Measurements from ENCODE around the gene KRT79.

Gene KRT79

GRCh38 chr12:52874573-52875435 is 40.7 kb upstream of the KRT79 start:
- peaks cover 26% of the 10 kb centered on the region for H3K4me1 ChIP-seq (ENCODE audit: insufficient read depth, insufficient read length)
- DNase-seq (ENCODE audit: low read depth, low spot score), result no peak
- H3K27me3 ChIP-seq (ENCODE audit: insufficient read depth, insufficient read length), result peaks cover 12% of the 10 kb centered on the region
- peak overlapping the region; percentile 33 for H3K4me3 ChIP-seq (ENCODE audit: insufficient read length, low read depth)
- no peaks in the 10 kb centered on the region for H3K9me3 ChIP-seq (ENCODE audit: insufficient read depth, low read length)
- H3K36me3 ChIP-seq (ENCODE audit: insufficient read depth, insufficient read length, low read length), result no peaks in the 10 kb centered on the region
- TF ChIP-seq ZNF274 (IDR thresholded peaks at IDR 0.05; ENCODE audit: low read depth, low read length) (no peak), YY1 (IDR thresholded peaks at IDR 0.05; ENCODE audit: insufficient read depth, insufficient read length) (no peak), SUZ12 (IDR thresholded peaks at IDR 0.05; ENCODE audit: extremely low read depth, insufficient read depth, insufficient read length) (no peak)
- peak overlapping the region; percentile 65 for H3K9ac ChIP-seq (ENCODE audit: insufficient read length, low read depth)

- H3K27me3 ChIP-seq (ENCODE audit: insufficient read depth, insufficient read length), result peaks cover 12% of the 10 kb centered on the region
- no peak for DNase-seq (ENCODE audit: low read depth, low spot score)
- H3K9me3 ChIP-seq (ENCODE audit: insufficient read depth, low read length), result no peaks in the 10 kb centered on the region
- H3K4me3 ChIP-seq (ENCODE audit: insufficient read length, low read depth), result peak overlapping the region; percentile 33
- TF ChIP-seq SUZ12 (IDR thresholded peaks at IDR 0.05; ENCODE audit: extremely low read depth, insufficient read depth, insufficient read length) (no peak), YY1 (IDR thresholded peaks at IDR 0.05; ENCODE audit: insufficient read depth, insufficient read length) (no peak), ZNF274 (IDR thresholded peaks at IDR 0.05; ENCODE audit: low read depth, low read length) (no peak)
- H3K9ac ChIP-seq (ENCODE audit: insufficient read length, low read depth), result peak overlapping the region; percentile 65
- no peaks in the 10 kb centered on the region for H3K36me3 ChIP-seq (ENCODE audit: insufficient read depth, insufficient read length, low read length)
- peaks cover 26% of the 10 kb centered on the region for H3K4me1 ChIP-seq (ENCODE audit: insufficient read depth, insufficient read length)
These were observed 39.9 kb upstream of the KRT79 start for GRCh38 chr12:52873832-52874572.

DNA sequence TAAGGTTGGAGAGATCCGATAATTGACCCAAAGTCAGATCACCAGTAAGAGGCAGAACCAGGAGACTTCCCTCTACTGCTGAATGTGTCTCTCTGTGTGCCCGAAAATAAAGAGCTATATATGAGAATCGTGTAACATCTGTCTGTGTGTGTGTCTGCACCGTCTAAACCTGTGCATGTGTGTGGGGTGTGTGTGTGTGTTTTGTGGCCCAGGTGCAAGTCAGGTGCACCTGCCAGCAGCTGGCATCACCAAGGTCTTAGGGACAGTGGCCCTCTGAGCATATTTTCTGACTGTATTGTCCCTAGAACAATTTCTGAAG is 39.4 kb upstream of the KRT79 start:
- peak overlapping the region; percentile 33 for H3K4me3 ChIP-seq (ENCODE audit: insufficient read length, low read depth)
- peak overlapping the region; percentile 18 for H3K9ac ChIP-seq (ENCODE audit: insufficient read length, low read depth)
- peaks cover 12% of the 10 kb centered on the region for H3K27me3 ChIP-seq (ENCODE audit: insufficient read depth, insufficient read length)
- H3K4me1 ChIP-seq (ENCODE audit: insufficient read depth, insufficient read length), result peaks cover 26% of the 10 kb centered on the region
- H3K36me3 ChIP-seq (ENCODE audit: insufficient read depth, insufficient read length, low read length), result no peaks in the 10 kb centered on the region
- no peaks in the 10 kb centered on the region for H3K9me3 ChIP-seq (ENCODE audit: insufficient read depth, low read length)
- no peak for DNase-seq (ENCODE audit: low read depth, low spot score)
- no peak for TF ChIP-seq ZNF274 (IDR thresholded peaks at IDR 0.05; ENCODE audit: low read depth, low read length)

- no peaks in the 10 kb centered on the region for H3K9me3 ChIP-seq (ENCODE audit: insufficient read depth, low read length)
- no peak for DNase-seq (ENCODE audit: low read depth, low spot score)
- TF ChIP-seq ZNF274 (IDR thresholded peaks at IDR 0.05; ENCODE audit: low read depth, low read length) (no peak), SUZ12 (IDR thresholded peaks at IDR 0.05; ENCODE audit: extremely low read depth, insufficient read depth, insufficient read length) (no peak), YY1 (IDR thresholded peaks at IDR 0.05; ENCODE audit: insufficient read depth, insufficient read length) (no peak)
- H3K4me1 ChIP-seq (ENCODE audit: insufficient read depth, insufficient read length), result peaks cover 24% of the 10 kb centered on the region
- H3K27me3 ChIP-seq (ENCODE audit: insufficient read depth, insufficient read length), result peaks cover 12% of the 10 kb centered on the region
- no peak overlapping the region for H3K9ac ChIP-seq (ENCODE audit: insufficient read length, low read depth)
- H3K4me3 ChIP-seq (ENCODE audit: insufficient read length, low read depth), result no peak overlapping the region
- no peaks in the 10 kb centered on the region for H3K36me3 ChIP-seq (ENCODE audit: insufficient read depth, insufficient read length, low read length)
These were observed 38.7 kb upstream of the KRT79 start for GRCh38 chr12:52872644-52873389.

DNA sequence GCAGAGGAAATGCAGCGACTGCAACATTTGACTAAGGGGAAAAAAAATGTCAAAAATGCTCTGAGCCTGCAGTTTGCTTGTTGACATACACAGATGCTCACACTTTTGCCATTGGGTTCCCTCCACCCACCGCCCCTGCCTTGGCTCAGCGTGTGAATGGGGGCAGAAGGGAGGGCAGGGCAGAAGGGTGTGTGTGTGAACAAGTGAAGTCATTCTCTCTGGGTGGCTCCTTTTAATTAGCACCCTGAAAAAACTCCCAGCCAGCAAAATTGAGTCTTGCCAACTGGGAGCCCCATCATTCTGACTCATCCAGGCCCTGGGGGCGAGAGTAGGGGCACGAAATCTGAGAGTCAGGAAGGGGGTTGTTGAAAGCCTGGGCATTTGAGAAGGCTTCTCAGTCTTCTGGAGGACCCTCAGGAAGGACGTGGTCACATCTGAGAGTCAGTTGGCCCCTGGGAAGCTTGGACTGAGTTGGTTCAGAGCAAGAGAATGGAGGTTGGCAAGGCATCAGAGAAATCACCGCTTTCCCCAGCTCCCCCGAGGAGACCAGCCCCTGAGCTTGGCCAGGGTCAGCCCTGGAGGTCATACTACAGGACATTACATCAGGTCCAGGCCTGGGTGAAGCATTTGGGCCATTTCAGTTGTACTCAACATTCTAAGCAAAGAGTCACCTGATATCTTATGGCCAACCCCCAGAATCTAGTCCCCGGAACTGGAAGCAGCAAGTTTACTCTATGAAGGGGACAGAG is 37.4 kb upstream of the KRT79 start:
- Histone ChIP-seq H3K9ac (ENCODE audit: insufficient read length, low read depth) (no peak overlapping the region), H3K4me1 (ENCODE audit: insufficient read depth, insufficient read length) (peaks cover 17% of the 10 kb centered on the region), H3K27me3 (ENCODE audit: insufficient read depth, insufficient read length) (peaks cover 12% of the 10 kb centered on the region), H3K4me3 (ENCODE audit: insufficient read length, low read depth) (no peak overlapping the region), H3K36me3 (ENCODE audit: insufficient read depth, insufficient read length, low read length) (no peaks in the 10 kb centered on the region), H3K9me3 (ENCODE audit: insufficient read depth, low read length) (no peaks in the 10 kb centered on the region)
- no peak for TF ChIP-seq ZNF274 (IDR thresholded peaks at IDR 0.05; ENCODE audit: low read depth, low read length)
- TF ChIP-seq SUZ12 (IDR thresholded peaks at IDR 0.05; ENCODE audit: extremely low read depth, insufficient read depth, insufficient read length), result no peak
- TF ChIP-seq YY1 (IDR thresholded peaks at IDR 0.05; ENCODE audit: insufficient read depth, insufficient read length), result no peak
- no peak for DNase-seq (ENCODE audit: low read depth, low spot score)

- peaks cover 12% of the 10 kb centered on the region for H3K27me3 ChIP-seq (ENCODE audit: insufficient read depth, insufficient read length)
- H3K4me3 ChIP-seq (ENCODE audit: insufficient read length, low read depth), result no peak overlapping the region
- peaks cover 17% of the 10 kb centered on the region for H3K4me1 ChIP-seq (ENCODE audit: insufficient read depth, insufficient read length)
- no peak overlapping the region for H3K9ac ChIP-seq (ENCODE audit: insufficient read length, low read depth)
- no peaks in the 10 kb centered on the region for H3K36me3 ChIP-seq (ENCODE audit: insufficient read depth, insufficient read length, low read length)
- DNase-seq (ENCODE audit: low read depth, low spot score), result no peak
- TF ChIP-seq SUZ12 (IDR thresholded peaks at IDR 0.05; ENCODE audit: extremely low read depth, insufficient read depth, insufficient read length), result no peak
- no peak for TF ChIP-seq ZNF274 (IDR thresholded peaks at IDR 0.05; ENCODE audit: low read depth, low read length)
- no peak for TF ChIP-seq YY1 (IDR thresholded peaks at IDR 0.05; ENCODE audit: insufficient read depth, insufficient read length)
- no peaks in the 10 kb centered on the region for H3K9me3 ChIP-seq (ENCODE audit: insufficient read depth, low read length)
These were observed 36.5 kb upstream of the KRT79 start for GRCh38 chr12:52870361-52871290.
